Stimulated activated CD4-positive, alpha-beta T cell treated with anti-CD3 and anti-CD28 coated beads, Interleukin-1b, Interleukin-23, amount 100 ng/mL, for 4 hours (primary cell): Measurements from ENCODE around the gene BUD13.

Experiments used
- DNase-seq, 2 donors: peaks; one replicate each; pipeline ENCODE4 v3.0.0-alpha.2; 2020; ENCODE audit warnings: low read depth in 2 of 2

BUD13 gene

GRCh38 chr11:116792869-116793771 is 20.3 kb upstream of the BUD13 start:
- DNase-seq: no peak

DNA sequence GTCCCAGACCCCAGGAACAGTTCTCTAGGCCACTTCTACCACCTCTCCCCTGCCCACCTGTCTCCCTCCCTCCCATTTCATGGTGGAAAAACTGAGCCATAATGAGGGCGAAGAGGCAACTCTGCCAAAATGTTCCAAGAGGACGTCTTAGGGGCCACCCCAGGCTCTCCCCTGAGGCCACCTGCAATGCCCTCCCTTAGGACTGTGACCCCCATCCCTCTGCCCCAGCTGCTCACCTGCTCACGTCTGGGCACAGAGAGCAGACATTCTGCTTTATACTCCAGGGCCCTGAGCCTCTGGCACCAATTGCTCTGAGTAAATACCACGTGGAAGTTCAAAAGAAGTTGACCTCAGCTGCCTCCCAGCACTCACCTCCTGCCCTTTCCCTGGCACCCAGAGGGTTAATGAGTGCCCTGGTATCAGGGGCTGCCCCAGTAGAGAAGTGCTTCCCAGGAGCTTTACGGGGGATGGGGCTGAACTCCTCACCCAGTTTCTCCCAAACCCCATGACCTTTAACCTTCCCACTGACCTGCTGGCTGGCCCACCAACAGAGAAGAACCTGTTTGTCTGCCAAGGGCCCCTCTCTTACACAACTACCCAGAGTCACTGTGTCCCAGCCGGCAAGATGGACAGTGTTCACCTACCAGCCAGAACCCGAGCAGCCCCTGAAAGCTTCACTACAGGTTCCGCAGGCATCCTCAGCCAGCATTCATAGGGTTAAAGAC is 19.5 kb upstream of the BUD13 start:
- DNase-seq: no peak

- no peak for DNase-seq
Observed at GRCh38 chr11:116791813-116792143, 19.0 kb upstream of the BUD13 start, which contains the start of gene APOA5. Gene APOA5, minus strand, starts transcription at chr11:116791879. Its CDS starts 19 bp downstream, at chr11:116791860.

DNA sequence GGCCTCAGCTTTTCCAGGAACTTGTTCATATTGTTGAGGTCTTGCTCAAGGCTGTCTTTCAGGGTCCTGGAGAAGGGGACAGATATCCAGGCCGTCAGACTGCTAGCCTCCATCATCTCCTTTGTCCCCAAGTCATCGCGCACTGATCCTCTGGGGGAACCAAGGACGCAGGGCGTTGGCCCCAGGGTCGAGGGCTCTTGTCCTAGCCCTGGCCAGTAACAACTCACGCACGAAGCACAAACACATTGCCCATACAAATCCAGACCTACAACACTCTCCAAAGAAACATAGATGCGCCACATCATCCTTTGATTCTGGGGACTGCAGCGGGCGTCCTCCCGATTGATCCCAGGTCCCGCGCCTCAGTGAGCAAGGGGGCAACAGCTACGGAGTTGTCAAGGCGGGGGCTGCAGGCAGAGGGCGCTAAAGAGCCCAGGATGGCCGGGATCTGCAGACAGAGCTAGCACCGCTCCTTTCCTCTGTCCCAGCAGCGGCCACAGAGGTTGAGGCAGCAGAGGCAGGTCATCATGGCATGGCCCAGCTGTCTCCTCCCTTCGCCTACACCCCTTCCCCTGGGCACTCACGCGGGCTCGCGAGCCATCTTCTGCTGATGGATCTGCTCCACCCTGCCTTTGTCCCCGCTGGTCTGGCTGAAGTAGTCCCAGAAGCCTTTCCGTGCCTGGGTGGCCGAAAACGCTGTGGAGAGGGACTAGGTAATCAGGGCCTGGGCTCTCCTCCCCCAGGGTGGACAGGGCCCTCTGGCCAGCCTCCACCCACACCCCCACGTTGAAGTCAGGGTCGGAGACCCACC is 18.4 kb upstream of the BUD13 start:
- DNase-seq: peak; percentile 70 to 73

- no peak for DNase-seq
Observed at GRCh38 chr11:116790167-116791001, 17.6 kb upstream of the BUD13 start.

GRCh38 chr11:116788975-116789374 is 16.2 kb upstream of the BUD13 start:
- no peak for DNase-seq

DNA sequence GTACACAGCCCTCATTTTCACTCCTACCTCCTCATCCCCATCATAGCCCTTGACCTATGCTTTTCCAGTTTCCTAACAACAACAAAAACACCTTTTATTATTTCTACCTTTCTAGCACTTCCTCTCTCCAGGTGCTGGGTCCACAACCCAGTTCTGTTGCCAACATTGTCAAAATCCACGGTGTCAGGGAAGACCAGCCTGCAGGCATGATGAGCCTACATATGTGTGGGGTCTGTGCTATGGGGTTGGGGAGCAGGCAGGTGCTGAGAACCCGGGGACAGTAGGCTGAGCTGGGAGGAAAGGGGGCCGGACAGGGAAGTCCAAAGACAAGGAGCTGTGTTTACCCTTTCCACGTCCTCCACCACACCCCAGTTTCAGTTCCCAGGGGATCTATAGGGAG is 15.7 kb upstream of the BUD13 start:
- no peak for DNase-seq

DNA sequence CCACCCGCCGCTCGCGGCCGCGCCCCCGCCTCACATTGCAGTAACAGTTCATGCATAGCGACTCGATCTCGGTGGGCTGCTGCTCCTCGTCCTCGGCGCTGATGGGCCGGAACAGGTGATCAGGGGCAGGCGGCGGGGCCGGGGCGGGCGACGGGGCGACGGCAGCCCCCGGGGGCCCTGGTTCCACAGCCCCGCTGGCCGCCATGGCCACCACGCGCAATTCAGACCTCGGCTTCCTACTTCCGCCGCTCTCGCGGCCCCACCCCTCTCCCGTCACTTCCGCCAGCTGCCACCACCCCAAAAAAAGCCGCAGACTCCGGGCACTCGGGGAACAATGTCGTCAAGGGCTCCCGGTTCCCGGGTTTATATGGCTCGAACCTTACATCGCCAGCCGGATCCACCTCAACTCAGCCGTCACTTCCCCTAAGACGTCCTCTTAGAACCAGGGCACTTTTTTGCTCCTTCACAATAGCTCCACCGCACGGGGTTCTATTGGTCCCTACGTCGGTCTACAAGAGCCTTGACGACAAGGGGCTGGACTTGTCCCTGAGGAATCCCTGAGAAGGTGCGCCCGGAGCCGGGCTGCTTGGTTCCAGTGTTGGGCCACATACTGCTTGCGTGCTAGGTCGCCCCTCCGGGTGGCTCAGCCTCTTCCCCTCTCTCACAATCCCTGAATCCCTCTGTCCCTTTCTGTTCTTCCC is 15.1 kb upstream of the BUD13 start, which contains the start of gene ZPR1:
ZPR1 (minus strand) TSS at position 238 of the 701 bp plus-strand sequence; CDS start at position 205, 33 bp downstream.
- peak; percentile 68 to 76 for DNase-seq

GRCh38 chr11:116787436-116787785 is 14.6 kb upstream of the BUD13 start:
- DNase-seq: no peak

- DNase-seq: no peak
Observed at GRCh38 chr11:116786966-116787365, 14.2 kb upstream of the BUD13 start.

DNA sequence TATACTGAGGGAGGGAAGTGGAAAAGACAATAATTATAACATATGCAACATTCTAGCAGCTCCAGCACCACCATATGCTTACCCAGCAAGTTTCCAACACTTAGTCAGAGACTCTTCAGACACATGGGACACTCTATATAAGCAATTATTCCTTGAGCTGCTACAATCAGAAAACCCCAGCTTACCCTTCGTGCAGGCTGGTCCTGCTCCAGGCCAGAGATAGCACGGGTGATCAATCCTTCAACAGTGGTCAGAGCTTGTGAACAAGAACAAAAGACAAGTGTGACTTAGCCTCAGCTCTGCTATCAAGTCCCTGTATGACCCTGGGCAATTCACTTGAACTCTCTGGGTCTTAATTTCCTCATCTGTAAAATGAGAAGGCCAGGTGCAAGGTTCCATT is 13.5 kb upstream of the BUD13 start:
- DNase-seq: no peak

- DNase-seq: no peak
Observed at GRCh38 chr11:116782728-116783127, 9.9 kb upstream of the BUD13 start.

DNA sequence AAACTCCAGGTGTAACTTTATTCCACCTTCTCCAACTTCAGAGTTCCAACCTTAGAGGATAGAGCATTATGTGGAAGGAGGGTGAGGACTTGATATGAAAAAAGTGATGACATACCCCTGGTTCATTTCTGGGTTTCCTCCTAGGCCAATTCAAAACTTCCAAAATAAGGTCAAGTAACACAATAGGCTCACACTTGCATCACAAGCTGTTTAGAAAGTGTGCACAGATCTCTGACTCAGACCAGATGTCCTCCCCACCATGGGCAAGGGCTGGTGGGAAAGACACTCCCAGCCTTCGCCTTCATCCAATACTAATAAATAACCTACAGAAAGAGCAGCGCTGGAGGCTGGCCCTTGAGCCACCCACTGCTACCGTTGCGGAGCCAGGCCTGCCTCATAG is 5.8 kb upstream of the BUD13 start:
- DNase-seq: no peak

GRCh38 chr11:116777056-116777455 is 4.3 kb upstream of the BUD13 start:
- no peak for DNase-seq

GRCh38 chr11:116776522-116776984 is 3.8 kb upstream of the BUD13 start:
- no peak for DNase-seq

DNA sequence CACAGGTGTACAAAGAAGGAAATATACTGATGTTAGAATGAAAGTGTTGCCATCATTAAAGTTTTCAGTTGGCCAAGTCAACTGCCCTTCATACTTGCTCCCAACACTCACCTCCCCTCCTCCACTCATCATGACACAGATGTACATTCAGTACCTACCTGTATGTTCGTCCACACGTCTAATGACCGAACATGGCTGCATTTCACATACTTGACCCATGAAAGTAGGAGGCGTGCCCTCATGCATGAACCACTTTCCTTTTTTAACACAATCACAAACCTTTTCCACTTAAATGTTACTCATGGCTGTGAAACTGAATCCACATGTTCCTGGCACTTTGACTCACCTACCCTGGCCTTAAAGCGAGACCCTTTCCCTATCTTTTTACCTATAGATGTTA is 3.2 kb upstream of the BUD13 start:
- no peak for DNase-seq

GRCh38 chr11:116774661-116775060 is 1.9 kb upstream of the BUD13 start:
- DNase-seq: no peak

DNA sequence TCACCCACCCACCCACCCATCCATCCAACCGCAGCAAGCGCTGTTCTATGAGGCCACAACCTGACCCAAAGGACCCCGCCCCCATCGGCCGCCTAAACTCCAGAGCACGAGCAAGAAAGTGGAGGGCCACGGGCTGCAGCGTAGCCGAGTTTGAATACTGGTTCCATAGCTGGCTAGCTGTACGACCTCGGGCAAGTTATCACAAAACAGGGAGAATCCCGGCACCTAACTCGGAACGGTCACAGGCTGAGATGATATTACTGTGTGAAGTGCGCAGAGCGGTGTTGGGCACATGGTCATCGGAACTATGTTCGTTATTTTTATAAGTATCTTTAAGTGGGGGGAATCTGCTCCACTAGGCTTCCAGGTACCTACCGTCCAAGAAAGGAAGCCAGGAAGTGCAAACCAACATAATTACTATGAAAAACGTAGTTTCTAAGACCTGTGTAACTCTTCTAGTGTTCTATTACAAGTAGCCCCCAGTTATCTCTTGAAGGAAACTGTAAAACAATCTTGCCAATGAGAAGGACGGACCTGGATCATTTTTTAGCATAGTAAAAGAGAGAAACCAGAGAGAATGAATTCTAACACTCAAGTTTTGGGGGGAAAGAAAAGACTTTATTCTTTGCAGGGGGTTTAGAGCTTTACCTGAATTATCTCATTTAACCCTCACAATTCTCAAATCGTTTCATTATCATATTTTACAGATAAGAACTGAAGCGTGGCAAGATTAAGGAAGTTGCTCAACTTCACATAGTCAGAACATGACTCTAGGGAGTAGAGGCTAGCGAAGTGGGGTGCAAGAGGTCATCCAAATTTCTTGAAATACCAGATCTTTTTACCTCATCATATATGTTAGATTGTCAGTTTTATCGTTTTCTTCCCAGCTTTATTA is 663 bp upstream of the BUD13 start:
- DNase-seq: no peak

DNA sequence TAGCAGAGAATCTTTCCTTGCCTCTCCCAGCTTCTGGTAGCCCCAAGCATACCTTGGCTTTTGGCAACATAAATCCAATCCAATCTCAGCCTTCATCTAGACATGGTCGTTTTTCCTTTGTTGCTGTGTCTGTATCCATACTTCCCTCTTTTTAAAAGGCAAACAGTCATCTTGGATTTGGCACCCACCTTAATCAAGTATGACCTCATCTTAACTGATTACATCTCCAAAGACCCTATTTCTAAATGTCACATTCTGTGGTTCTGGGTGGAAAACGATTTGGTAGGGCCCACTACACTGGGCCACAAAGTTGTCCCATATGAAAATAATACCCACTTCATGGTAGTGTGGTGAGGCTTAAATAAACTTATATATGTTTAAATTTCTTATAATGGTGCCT is 852 bp downstream of the BUD13 start:
- no peak for DNase-seq

GRCh38 chr11:116762132-116762531 is 10.7 kb downstream of the BUD13 start:
- DNase-seq: no peak
